H1 (cell line): ENCODE data around the gene MACF1. TPM values are rescaled to one million over a fixed set of nuclear protein-coding genes. Genes with fewer than 3 reads are reported as not detected.

Experiments
- CTCF ChIA-PET: fragments of 300-600 bp; sonication (Branson Sonifier 250); formaldehyde crosslinking; loops from one replicate; lab custom pipeline; 2021; ENCODE audit not compliant: partially characterized antibody; lab: Charles Lee
- POLR2A ChIA-PET: fragments of 300-600 bp; sonication (Branson Sonifier 250); formaldehyde crosslinking; loops from one replicate; lab custom pipeline; 2021; ENCODE audit warnings: inconsistent platforms; ENCODE audit not compliant: partially characterized antibody; lab: Charles Lee
- DNase-seq, 2 experiments: peaks; one replicate each; pipeline versions ENCODE4 v3.0.0 to v3.0.0-alpha.2; 2010 to 2022; ENCODE audit warnings: low spot score in 2 of 2, low read depth in 1 of 2, mixed read lengths in 1 of 2
- FAIRE-seq: peaks from 2 replicates; lab custom pipeline; 2011; peaks lifted over from hg19 to GRCh38; lab: Jason Lieb, UNC
- H2AFZ ChIP-seq: 2 replicates; pipeline ENCODE4 v1.8.1; 2012; ENCODE audit warnings: low read length, inconsistent platforms
- H2AK5ac ChIP-seq: 2 replicates; pipeline ENCODE4 v1.6.1; 2013; ENCODE audit warnings: low read depth, low read length
- H2BK120ac ChIP-seq: replicated peaks from 2 replicates; pipeline ENCODE3; 2013; ENCODE audit warnings: low read depth, low read length, inconsistent platforms
- H2BK12ac ChIP-seq: 2 replicates; pipeline ENCODE4 v1.6.1; 2013; ENCODE audit warnings: low read depth, low read length
- H2BK15ac ChIP-seq: 2 replicates; pipeline ENCODE4 v1.6.1; 2013; ENCODE audit warnings: low read length
- H2BK20ac ChIP-seq: 2 replicates; pipeline ENCODE4 v1.6.1; 2013; ENCODE audit warnings: low read length
- H2BK5ac ChIP-seq: 2 replicates; pipeline ENCODE4 v1.6.1; 2013; ENCODE audit warnings: low read depth, low read length
- H3K14ac ChIP-seq: 2 replicates; pipeline ENCODE4 v1.6.1; 2013; ENCODE audit warnings: inconsistent platforms; ENCODE audit not compliant: insufficient read length
- H3K18ac ChIP-seq: 2 replicates; pipeline ENCODE4 v1.6.1; 2013; ENCODE audit warnings: low read length; ENCODE audit errors: extremely low read depth
- H3K23ac ChIP-seq: 2 replicates; pipeline ENCODE4 v1.6.1; 2013; ENCODE audit warnings: inconsistent platforms; ENCODE audit not compliant: insufficient read length
- H3K23me2 ChIP-seq: 2 replicates; pipeline ENCODE4 v1.6.1; 2013; ENCODE audit warnings: low read depth, low read length
- H3K27ac ChIP-seq: 2 replicates; pipeline ENCODE4 v1.6.1; 2011; ENCODE audit warnings: low read depth, low read length, inconsistent platforms
- H3K27me3 ChIP-seq, 4 experiments: replicated peaks in 1 of 4; 1 replicate in 1 of 4; 2 replicates in 3 of 4; pipeline versions ENCODE4 v1.6.1 to v1.8.1; 2011 to 2013; ENCODE audit warnings: low read length in 3 of 4, mild to moderate bottlenecking in 3 of 4, inconsistent platforms in 2 of 4, mixed read lengths in 2 of 4, moderate library complexity in 1 of 4; ENCODE audit not compliant: control insufficient read depth in 3 of 4, insufficient read depth in 3 of 4; ENCODE audit errors: extremely low read depth in 1 of 4
- H3K36me3 ChIP-seq, 4 experiments: 2 replicates each; pipeline versions ENCODE4 v1.6.1 to v1.8.1; 2011 to 2013; ENCODE audit warnings: mild to moderate bottlenecking in 4 of 4, low read length in 3 of 4, moderate library complexity in 2 of 4, control low read depth in 1 of 4, inconsistent platforms in 1 of 4; ENCODE audit not compliant: insufficient read depth in 4 of 4, control insufficient read depth in 2 of 4
- H3K4ac ChIP-seq: replicated peaks from 2 replicates; pipeline ENCODE3; 2013; ENCODE audit warnings: low read length, low read depth, mixed read lengths, inconsistent platforms; ENCODE audit not compliant: insufficient read length
- H3K4me1 ChIP-seq, 4 experiments: replicated peaks in 1 of 4; 1 replicate in 1 of 4; 2 replicates in 3 of 4; pipeline versions ENCODE4 v1.6.1 to v1.8.1; 2011 to 2013; ENCODE audit warnings: low read length in 3 of 4, inconsistent platforms in 2 of 4, mixed read lengths in 1 of 4; ENCODE audit not compliant: insufficient read depth in 4 of 4, control insufficient read depth in 3 of 4
- H3K4me2 ChIP-seq, 2 experiments: 2 replicates each; pipeline versions ENCODE4 v1.6.1 to v1.8.1; 2011 to 2013; ENCODE audit warnings: low read depth in 2 of 2, low read length in 2 of 2, control low read depth in 1 of 2, inconsistent platforms in 1 of 2, mild to moderate bottlenecking in 1 of 2; ENCODE audit not compliant: insufficient read depth in 1 of 2
- H3K4me3 ChIP-seq, 4 experiments: fragments of 200-600, 300-600 bp in 1 of 4; sonication (generic), shearing (Covaris generic), sonication (Bioruptor Twin) in 1 of 4; 2 replicates each; pipeline versions ENCODE4 v1.5.1 to v1.8.1; 2011 to 2016; ENCODE audit warnings: low read length in 4 of 4, low read depth in 3 of 4, control low read depth in 2 of 4, inconsistent platforms in 2 of 4, mild to moderate bottlenecking in 2 of 4, mixed read lengths in 1 of 4, moderate library complexity in 1 of 4; ENCODE audit not compliant: insufficient read depth in 2 of 4; ENCODE audit errors: extremely low read depth in 1 of 4
- H3K56ac ChIP-seq: replicated peaks from 2 replicates; pipeline ENCODE3; 2013; ENCODE audit warnings: low read depth, mild to moderate bottlenecking, mixed read lengths, low read length, inconsistent platforms; ENCODE audit not compliant: insufficient read length
- H3K79me1 ChIP-seq: 2 replicates; pipeline ENCODE4 v1.6.1; 2013; ENCODE audit warnings: low read depth, low read length, control low read depth
- H3K79me2 ChIP-seq, 2 experiments: 2 replicates each; pipeline versions ENCODE4 v1.6.1 to v1.8.1; 2012 to 2013; ENCODE audit warnings: low read length in 2 of 2, mild to moderate bottlenecking in 2 of 2, inconsistent platforms in 1 of 2; ENCODE audit not compliant: insufficient read depth in 2 of 2, control insufficient read depth in 1 of 2
- H3K9ac ChIP-seq, 4 experiments: replicated peaks in 1 of 4; 1 replicate in 1 of 4; 2 replicates in 3 of 4; pipeline versions ENCODE4 v1.6.1 to v1.8.1; 2011 to 2013; ENCODE audit warnings: low read depth in 3 of 4, low read length in 3 of 4, control low read depth in 2 of 4, mild to moderate bottlenecking in 2 of 4, moderate library complexity in 2 of 4, inconsistent platforms in 1 of 4; ENCODE audit errors: extremely low read depth in 1 of 4
- H3K9me3 ChIP-seq, 2 experiments: 2 replicates each; pipeline versions ENCODE4 v1.6.1 to v1.8.1; 2012 to 2013; ENCODE audit warnings: mild to moderate bottlenecking in 2 of 2, moderate library complexity in 2 of 2, control low read depth in 1 of 2, inconsistent platforms in 1 of 2, low read depth in 1 of 2, low read length in 1 of 2, mixed read lengths in 1 of 2; ENCODE audit not compliant: insufficient read depth in 2 of 2
- H4K20me1 ChIP-seq, 2 experiments: replicated peaks in 1 of 2; 2 replicates each; pipeline versions ENCODE3 to v1.8.1; 2011 to 2013; ENCODE audit warnings: inconsistent platforms in 2 of 2, low read length in 2 of 2, mild to moderate bottlenecking in 1 of 2; ENCODE audit not compliant: insufficient read depth in 2 of 2, control insufficient read depth in 1 of 2
- H4K5ac ChIP-seq: 2 replicates; pipeline ENCODE4 v1.6.1; 2013; ENCODE audit warnings: low read length, low read depth, mixed read lengths, inconsistent platforms; ENCODE audit not compliant: insufficient read length
- H4K8ac ChIP-seq: 2 replicates; pipeline ENCODE4 v1.8.0; 2013; ENCODE audit warnings: mild to moderate bottlenecking, moderate library complexity, low read length, inconsistent platforms; ENCODE audit not compliant: insufficient read depth; ENCODE audit errors: extremely low read depth
- H4K91ac ChIP-seq: replicated peaks from 2 replicates; pipeline ENCODE3; 2013; ENCODE audit warnings: low read length, mixed read lengths, inconsistent platforms; ENCODE audit not compliant: insufficient read length
- EZH2 ChIP-seq: fragments of 200-600 bp; sonication (generic); IDR thresholded peaks from 2 replicates; pipeline ENCODE4 v1.7.1; 2012; ENCODE audit warnings: low read depth, mild to moderate bottlenecking, moderate library complexity, low read length, inconsistent platforms; ENCODE audit not compliant: severe bottlenecking
- SUZ12 ChIP-seq: fragments of 200-600 bp; sonication (generic); IDR thresholded peaks from 2 replicates; pipeline ENCODE4 v1.6.1; 2012; ENCODE audit warnings: mild to moderate bottlenecking, inconsistent platforms, low read length, moderate library complexity, mixed read lengths
- WGBS, 2 experiments: shearing (Covaris generic) in 1 of 2; methylation state at CpG; one replicate each; pipeline versions ENCODE4 v1.1.6 to v1.1.7; 2013 to 2015; ENCODE audit warnings: low lambda C conversion rate in 2 of 2, mixed read lengths in 2 of 2, inconsistent platforms in 1 of 2, low coverage in 1 of 2, missing lambda C conversion rate in 1 of 2; ENCODE audit not compliant: insufficient replicate concordance in 2 of 2, insufficient coverage in 1 of 2, insufficient read length in 1 of 2; ENCODE audit errors: extremely low coverage in 1 of 2, missing lambda C conversion rate in 1 of 2; 5-methylcytosine and 5-hydroxymethylcytosine counted together
- polyA plus RNA-seq, 7 experiments: library from polyadenylated mRNA; depleted of rRNA in 3 of 7; stranded (reverse) in 5 of 7; unstranded in 2 of 7; fragments of >200 nt in 5 of 7; fragments of 200-250 nt in 2 of 7; gene quantifications; 1 replicate in 5 of 7; 2 replicates in 1 of 7; 4 replicates in 1 of 7; pipeline versions ENCODE4 v1.2.1 to v1.2.3, GENCODE V29; 2011 to 2013; ENCODE audit warnings: missing spikeins in 2 of 7, mixed read lengths in 2 of 7
- total RNA-seq: library from RNA; stranded (reverse); fragmentation: NEBNext Ultra II Directional; extraction: Animal tissue kit (Norgen Biotek cat#: 25700); gene quantifications from 2 replicates; pipeline ENCODE4 v1.2.1, GENCODE V29; 2021
- TF ChIP-seq, protein P1 (sequence below): IDR thresholded peaks from 2 replicates; pipeline ENCODE4 v1.6.1; 2011; ENCODE audit warnings: low read length, improper control_type of control experiment

Gene MACF1
- total and polyA plus RNA-seq, 2 of the 8 experiments (the other 6 are each of a cell fraction or from before 2014, with no cell fraction given), result 59.8 to 285 TPM

DNA sequence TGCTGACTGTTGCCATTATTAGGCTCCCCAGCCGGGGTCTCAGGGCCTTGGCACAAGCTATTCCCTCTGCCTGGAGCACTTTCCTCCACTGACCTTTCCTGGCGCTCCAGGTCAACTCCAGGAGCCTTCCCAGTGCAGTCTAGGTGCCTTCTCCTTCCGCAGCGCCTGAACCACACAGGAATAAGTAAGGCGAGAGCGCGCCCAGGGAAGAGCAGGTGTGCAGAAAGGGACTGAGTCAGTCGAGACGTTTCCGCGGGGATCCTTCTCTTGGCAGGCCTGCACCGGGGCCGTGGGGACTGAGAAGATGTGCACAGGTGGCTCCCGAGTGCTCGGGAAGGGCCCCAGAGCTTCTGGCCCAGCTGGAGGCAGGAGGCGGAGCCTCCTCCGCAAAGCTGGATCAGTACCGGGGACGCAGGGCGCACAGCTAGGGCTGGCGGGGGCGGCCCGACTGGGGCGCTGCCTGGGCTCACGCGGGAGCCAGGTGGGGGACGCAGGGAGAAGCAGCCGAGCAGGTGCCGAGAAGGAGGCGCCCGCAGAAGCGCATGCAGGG, 286.2 kb downstream of the MACF1 start:
- no peak overlapping the region for H2AFZ ChIP-seq
- POLR2A ChIA-PET, result interaction anchor here (0.9 to 2.5 kb wide), 4 partner anchors 11 to 37 kb away, joined by 3 to 8 read pairs (median 4); no protein-coding TSS in a partner anchor

More for the DNA sequence above, 286.2 kb downstream of the MACF1 start:
- Histone ChIP-seq H3K56ac (no peak overlapping the region), H3K9ac (no peak overlapping the region), H3K23me2 (peaks cover 7% of the 10 kb centered on the region; the same call in 1 of the 2 replicates), H2AK5ac (no peak overlapping the region), H4K20me1 (peaks cover 0 to 4% of the 10 kb centered on the region in 2 experiments), H2BK120ac (no peak overlapping the region), H3K79me1 (no peaks in the 10 kb centered on the region), H3K4me1 (no peaks in the 10 kb centered on the region; a peak in 1 of 7 replicates), H3K4ac (no peak overlapping the region), H4K91ac (no peak overlapping the region), H3K9me3 (no peaks in the 10 kb centered on the region), H2BK12ac (no peak overlapping the region), H2BK20ac (no peak overlapping the region), H3K18ac (no peak overlapping the region), H4K5ac (no peak overlapping the region), H3K27ac (no peak overlapping the region), H2BK5ac (no peak overlapping the region), H3K79me2 (no peaks in the 10 kb centered on the region), H3K23ac (no peak overlapping the region), H3K14ac (no peak overlapping the region), H3K27me3 (peaks cover 18 to 49% (median 43%) of the 10 kb centered on the region in 4 experiments), H3K4me2 (peak overlapping the region; percentile 54 to 81), H4K8ac (peak overlapping the region; percentile 79), H3K36me3 (peaks cover 0 to 17% (median 6%) of the 10 kb centered on the region in 4 experiments; a peak in 4 of 8 replicates), H2BK15ac (no peak overlapping the region), H3K4me3 (peak overlapping the region; percentile 37 to 61 (median 45))
- TF ChIP-seq EZH2 (peak; percentile 65), SUZ12 (peak; percentile 52; the same call in 1 of the 2 replicates)
- TF ChIP-seq, protein P1, sequence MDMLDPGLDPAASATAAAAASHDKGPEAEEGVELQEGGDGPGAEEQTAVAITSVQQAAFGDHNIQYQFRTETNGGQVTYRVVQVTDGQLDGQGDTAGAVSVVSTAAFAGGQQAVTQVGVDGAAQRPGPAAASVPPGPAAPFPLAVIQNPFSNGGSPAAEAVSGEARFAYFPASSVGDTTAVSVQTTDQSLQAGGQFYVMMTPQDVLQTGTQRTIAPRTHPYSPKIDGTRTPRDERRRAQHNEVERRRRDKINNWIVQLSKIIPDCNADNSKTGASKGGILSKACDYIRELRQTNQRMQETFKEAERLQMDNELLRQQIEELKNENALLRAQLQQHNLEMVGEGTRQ, result no peak
- DNase-seq, result peak in 1 of 2 experiments; percentile 75
- WGBS, 2 experiments, result 25% methylated on average over 19 of the region's 32 CpGs; no CpG with 5 or more reads in 1 of the 2 experiments
- CTCF ChIA-PET, result interaction anchor here (0.8 to 3.7 kb wide), 5 partner anchors 17 to 168 kb away, joined by 3 to 25 read pairs (median 3); no protein-coding TSS in a partner anchor
- FAIRE-seq, result no peak
